GM10847 (cell line): ENCODE results near the gene RBM19.

Experiments
- POLR2A ChIP-seq: IDR thresholded peaks from 2 replicates; pipeline ENCODE4 v1.6.1; 2011; ENCODE audit not compliant: insufficient read length; ENCODE audit errors: extremely low read depth

Gene RBM19

GRCh38 chr12:113907446-113908180 is 58.5 kb downstream of the RBM19 start:
- no peak for TF ChIP-seq POLR2A

DNA sequence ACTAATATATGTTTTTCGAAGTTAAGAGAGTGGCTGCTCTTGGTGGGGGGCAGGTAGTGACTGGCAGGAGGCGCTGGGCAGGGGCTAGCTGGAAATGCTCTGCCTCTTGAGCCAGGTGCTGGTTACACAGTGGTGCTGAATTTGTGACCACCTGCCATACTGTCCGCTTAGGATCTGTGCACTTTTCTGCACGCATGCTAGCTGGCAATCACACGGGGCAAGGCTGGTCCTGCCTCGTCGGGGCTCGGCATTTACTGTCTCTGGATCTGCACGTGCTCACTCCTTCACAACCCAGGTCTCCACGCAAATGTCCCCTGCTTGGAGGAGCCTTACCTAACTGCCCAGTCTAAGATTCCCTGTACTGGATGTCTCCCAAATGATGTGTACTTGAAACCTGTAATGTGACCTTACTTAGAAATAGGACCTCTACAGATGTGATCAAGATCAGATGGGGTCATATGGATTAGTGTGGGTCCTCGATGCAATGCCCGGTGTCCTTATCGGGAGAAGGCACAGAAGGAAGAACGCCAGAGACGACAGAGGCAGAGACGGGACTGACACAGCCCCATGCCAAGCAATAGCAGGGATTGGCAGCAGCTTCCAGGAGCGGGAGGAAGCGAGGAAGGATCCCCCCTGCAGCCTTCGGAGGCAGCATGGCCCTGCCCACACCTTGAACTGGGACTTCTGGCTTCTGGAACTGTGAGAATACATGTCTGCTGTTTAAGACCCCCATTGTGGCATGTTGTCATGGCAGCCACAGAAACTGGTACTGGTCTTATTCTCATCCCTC is 59.5 kb downstream of the RBM19 start:
- TF ChIP-seq POLR2A = no peak

DNA sequence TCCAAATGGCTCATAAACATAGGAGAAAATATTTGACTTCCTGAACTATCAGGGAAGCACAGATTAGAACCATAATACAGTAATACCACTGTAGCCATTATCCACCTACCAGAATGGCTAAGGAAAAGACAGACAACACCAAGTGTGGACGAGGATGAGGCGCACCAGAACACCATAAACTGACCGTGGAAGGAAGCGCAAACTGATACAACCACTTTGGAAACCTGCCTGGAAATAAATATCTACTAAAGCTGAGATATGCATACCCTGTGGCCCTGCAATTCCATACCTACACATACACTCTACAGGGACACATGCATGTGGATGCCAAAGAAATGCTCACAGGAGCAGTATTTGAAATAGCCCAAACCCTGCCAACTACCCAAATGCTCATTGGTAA is 60.3 kb downstream of the RBM19 start:
- no peak for TF ChIP-seq POLR2A

- TF ChIP-seq POLR2A = no peak
Observed at GRCh38 chr12:113903381-113903863, 62.7 kb downstream of the RBM19 start.

DNA sequence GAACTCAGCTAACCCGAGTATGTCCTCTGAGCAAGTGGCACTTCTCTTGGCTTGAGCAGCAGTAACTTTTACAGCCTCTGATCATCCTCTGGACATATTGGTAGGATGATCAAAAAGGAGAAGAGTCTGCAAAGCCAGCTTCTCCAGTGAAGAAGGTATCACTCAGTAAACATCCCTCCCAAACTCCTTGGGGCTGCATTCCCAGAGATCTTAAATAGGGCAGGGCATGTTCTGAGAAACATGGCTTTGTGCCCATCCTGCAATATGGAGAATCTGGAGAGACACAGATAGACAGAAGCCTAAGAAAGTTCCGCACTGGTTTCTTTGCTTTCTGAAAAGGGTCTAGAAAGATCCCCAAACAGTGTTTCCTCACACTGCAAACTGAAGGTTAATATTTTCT is 65.4 kb downstream of the RBM19 start:
- TF ChIP-seq POLR2A = no peak

- no peak for TF ChIP-seq POLR2A
Observed at GRCh38 chr12:113899561-113900471, 66.3 kb downstream of the RBM19 start.

GRCh38 chr12:113899042-113899560 is 67.0 kb downstream of the RBM19 start:
- no peak for TF ChIP-seq POLR2A

DNA sequence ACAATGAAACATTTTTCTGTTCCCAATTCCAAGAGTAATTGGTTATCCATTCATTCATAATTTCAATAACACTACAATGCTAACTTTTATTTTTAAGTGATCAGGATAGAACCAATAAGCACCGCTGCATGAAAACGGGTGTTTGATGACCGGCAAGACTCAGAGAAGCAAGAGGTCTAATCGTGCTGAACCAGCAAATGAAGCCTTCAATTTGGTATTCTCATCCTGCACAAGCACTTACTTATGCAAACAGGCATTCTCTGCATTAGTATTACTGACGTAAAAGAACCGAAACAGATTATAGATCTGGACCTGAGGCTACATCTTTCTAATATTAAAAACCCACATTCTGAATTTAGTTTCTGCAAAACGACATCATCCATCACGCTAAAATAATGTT is 67.7 kb downstream of the RBM19 start:
- TF ChIP-seq POLR2A = no peak

GRCh38 chr12:113897406-113897805 is 68.7 kb downstream of the RBM19 start:
- no peak for TF ChIP-seq POLR2A

GRCh38 chr12:113896841-113897240 is 69.3 kb downstream of the RBM19 start:
- TF ChIP-seq POLR2A = no peak

GRCh38 chr12:113896194-113896593 is 69.9 kb downstream of the RBM19 start:
- no peak for TF ChIP-seq POLR2A

- TF ChIP-seq POLR2A = no peak
Observed at GRCh38 chr12:113895176-113895575, 70.9 kb downstream of the RBM19 start.

- TF ChIP-seq POLR2A = no peak
Observed at GRCh38 chr12:113894697-113895096, 71.4 kb downstream of the RBM19 start.

GRCh38 chr12:113893221-113893620 is 72.9 kb downstream of the RBM19 start:
- TF ChIP-seq POLR2A = no peak

DNA sequence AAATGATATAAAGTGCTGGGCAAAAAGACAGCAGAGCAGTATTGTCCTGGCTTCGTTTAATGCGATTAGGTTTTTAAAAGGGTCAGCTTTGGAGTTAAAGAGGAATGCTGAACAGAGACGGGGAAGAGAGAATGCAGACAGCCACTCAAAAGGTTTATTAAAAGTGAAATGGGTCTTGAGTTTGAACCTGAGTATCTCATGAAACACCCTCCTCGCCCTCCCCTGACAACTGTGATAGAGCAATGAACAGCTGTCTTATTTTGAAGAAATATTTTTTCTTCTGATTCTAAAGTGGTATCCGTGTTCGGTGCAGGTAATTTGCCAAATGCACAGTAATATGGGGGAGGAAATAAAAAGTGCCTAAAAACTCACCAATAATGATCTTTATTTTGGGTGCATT is 73.6 kb downstream of the RBM19 start:
- TF ChIP-seq POLR2A = no peak

- no peak for TF ChIP-seq POLR2A
Observed at GRCh38 chr12:113891739-113892520, 74.2 kb downstream of the RBM19 start.
